IPS-NIHi7 (cell line): ENCODE measurements around the gene CLEC17A.
A peak's percentile ranks its signal among the peaks of the same experiment; 100 is the strongest.
"Not testable (repeated sequence)": the region's sequence is repeated elsewhere in the genome, so short reads cannot be mapped to it uniquely, and the experiment has no call there.

Source experiments
- DNase-seq: peaks from one replicate; pipeline ENCODE4 v3.0.0; 2012; ENCODE audit warnings: mixed read lengths; ENCODE audit errors: extremely low spot score

The CLEC17A gene

DNA sequence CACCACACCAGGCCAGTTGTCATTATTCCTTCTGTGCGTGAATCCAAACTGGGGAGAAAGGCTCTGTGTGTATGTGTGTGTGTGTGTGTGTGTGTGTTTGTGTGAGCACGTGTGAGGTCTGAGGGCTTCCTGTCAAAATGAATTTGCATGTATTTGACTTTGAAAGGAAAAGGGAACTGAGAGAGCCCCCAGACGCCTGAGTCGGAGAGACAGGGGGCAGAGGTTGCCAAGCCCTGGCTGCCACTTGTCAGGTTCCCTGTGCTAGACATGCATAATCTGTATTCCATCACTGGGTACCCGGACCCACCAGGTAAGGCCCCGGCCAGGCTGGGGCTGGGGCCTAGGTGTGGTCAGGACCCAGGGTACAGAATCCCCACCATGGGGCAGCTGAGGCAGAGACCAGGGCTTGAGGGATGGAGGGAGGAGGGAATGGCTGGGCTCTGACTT lies at the start of gene CLEC17A:
CLEC17A (plus strand) TSS at position 191 of the 447 bp plus-strand sequence; CDS start at position 268, 77 bp downstream.
- no peak for DNase-seq

DNA sequence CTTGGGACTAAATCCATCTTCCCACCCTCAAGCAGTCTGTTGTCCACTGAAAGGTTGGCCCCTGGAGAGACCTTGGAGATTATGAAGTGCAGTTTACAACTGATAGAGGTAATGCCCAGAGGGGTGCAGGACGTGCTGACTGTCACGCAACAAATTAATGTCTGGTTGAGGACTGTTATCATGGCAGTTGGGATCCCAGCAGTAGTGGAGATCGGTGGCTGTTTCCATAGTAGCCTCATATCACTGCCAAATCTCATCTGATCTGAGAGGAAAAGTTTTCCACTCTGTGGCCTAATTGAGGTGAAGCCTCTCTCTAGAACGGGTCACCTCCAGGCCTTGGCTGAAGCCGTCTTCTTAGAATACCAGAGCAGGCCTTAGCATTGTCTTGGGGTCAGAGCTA lies 49.4 kb upstream of the CLEC17A start:
- no peak for DNase-seq

DNA sequence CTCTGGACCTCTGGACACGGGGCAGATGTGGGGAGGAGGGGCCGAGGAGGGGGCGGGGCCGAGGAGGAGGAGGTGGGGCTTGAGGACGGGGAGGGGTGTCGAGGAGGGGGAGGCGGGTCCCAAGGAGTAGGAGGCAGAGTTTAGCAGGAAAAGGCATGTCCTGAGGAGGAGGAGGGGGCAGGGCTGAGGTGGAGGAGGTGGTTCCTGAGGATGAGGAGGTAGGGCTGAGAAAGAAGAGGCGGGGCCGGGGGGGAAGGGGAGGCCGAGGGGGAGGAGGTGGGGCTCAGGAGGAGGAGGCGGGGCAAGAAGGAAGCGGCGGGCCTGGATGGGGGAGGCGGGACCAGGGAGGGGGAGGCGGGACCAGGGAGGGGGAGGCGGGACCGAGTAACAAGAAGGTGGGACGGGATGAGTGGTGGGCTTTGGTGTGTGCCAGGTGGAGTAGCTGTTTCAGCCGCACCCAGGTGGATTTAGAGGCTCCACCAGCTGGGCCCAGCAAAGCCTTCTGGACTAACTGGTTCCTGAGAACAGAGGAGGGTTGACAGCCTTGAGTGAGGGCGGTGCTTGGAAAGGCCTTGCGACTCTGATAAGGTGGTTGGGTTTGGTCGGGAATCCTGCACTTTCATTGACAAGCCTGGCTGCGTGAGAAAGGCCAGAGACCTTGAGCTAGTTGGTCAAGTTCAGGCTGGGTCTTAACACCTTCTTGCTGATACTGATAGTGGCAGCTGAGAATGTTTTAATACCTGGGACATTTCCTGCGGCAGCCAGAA lies 45.8 kb upstream of the CLEC17A start:
- DNase-seq: peak; percentile 94

- DNase-seq: no peak
Measured at GRCh38 chr19:14540741-14541525, 42.0 kb upstream of the CLEC17A start.

DNA sequence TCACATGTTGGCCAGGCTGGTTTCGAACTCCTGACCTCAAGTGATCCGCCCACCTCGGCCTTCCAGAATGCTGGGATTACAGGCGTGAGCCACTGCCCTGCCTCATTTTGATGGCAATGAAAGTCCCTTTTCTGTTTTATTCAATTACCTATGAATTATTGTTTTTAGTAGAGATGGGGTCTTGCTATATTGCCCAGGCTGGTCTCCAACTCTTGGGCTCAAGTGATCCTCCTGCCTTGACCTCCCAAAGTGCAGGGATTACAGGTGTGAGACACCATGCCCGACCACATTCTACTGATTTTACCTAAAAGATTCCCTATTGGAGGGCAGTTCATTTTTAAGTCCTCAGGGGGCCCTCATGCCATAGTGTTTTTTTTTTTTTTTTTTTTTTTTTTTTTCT lies 40.9 kb upstream of the CLEC17A start:
- not testable (repeated sequence) for DNase-seq

DNA sequence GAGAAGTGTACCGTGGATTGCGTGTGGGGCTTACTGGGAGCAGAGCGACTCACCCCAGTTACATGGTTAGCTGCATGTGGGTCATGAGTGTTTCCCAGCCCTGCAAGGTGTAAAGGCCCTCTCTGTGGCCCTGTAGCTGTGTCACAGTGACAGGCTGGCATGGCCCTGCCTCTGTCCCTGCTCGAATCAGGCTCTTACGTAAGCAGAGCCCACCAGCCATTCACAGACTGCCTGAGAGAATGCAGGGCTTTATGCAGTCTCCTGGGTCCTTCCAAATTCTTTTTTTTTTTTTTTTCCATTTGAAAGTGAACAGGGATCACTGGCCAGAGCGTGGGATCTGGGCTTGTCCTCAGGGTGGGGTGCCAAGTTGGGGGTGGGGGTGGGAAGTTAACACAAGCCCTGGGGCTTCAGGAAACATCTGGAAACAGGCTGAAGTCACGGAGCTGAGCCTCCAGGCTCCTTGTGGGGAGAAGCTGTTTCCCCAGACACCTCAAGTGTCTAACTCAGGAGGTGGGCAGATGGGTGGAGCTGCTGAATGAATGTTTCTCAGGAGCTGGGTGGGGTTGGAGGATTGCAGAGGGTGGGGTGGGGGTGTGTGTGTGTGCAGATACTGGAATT lies 40.1 kb upstream of the CLEC17A start:
- peak; percentile 10 for DNase-seq

DNA sequence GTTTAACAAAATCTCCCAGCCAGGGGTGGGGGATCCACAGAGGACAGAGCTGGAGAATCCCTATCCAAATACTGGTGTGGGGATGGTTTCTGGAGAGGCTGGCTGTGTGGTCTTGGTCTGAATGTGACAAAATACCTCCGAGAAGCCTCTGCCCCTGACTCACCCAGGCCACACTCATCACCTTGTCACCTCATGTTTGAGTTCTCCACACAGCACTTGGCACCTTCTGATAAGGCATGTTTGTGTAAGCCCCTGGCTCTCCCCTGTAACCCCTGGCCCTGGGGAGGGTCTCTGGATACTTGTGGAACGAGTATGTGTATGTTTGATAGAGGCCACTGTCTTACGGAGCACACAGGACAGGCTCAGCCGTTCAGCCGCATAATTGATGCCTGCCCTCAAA lies 38.8 kb upstream of the CLEC17A start:
- peak; percentile 12 for DNase-seq

GRCh38 chr19:14544977-14545715 lies 37.7 kb upstream of the CLEC17A start:
- DNase-seq: peak; percentile 5

DNA sequence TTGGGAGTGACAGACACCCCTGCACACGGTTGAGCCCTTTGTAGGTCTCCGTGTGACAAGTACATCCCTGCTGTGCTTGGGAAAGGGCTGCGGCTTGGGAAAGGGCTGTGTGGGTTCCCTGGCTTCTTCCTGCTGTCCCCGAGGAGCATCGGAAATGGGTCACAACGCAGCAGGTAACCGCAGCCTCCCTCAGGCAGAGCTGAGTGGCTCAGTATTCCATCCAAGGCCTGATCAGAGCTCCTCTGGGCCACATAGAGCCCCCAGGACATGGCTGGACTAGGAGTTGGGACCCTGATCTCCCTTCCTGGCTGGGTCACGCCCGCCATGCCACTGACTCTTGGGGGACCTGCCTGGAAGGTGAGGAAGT lies 37.2 kb upstream of the CLEC17A start:
- no peak for DNase-seq

DNA sequence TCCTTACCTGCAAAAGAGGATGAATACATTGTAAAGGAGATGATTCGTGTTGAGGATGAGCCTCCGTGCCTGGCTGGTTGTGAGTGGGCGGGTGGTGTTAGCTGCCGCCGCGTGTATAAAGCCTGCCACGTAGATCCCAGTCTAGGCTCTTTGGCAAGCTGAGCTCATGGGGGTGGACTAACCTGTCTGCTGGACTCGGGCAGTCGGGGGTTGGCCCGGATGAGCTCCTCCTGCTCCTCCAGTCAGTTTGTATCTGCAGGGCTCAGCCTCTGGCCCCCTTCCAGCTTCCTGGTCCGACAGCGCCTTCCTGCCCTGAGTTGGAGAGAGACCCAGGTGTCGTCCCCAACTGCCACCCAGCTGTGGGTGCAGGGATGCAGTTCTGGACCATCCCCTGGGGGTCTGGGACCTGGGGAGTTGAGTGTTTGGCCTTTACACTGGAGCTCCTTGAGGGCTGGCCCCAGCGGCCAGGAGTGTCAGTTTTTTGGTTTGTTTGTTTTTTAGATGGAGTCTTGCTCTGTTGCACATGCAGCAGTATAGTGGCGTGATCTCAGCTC lies 32.6 kb upstream of the CLEC17A start:
- DNase-seq: no peak

- peak; percentile 79 for DNase-seq
Measured at GRCh38 chr19:14551134-14552005, 31.5 kb upstream of the CLEC17A start.

DNA sequence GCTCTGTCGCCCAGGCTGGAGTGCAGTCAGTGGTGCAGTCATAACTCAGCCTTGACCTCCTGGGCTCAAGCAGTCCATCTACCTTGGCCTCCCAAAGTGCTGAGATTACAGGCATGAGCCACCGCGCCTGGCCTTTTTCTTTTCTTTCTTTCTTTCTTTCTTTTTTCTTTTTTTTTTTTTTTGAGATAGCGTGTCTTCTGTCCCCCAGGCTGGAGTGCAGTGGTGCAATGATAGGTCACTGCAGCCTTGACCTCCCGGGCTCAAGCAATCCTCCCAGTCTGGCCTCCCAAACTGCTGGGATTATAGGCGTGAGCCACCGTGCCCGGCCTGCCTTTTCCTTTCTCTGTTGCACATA lies 30.9 kb upstream of the CLEC17A start:
- DNase-seq: not testable (repeated sequence)

- DNase-seq: no peak
Measured at GRCh38 chr19:14553042-14553938, 29.6 kb upstream of the CLEC17A start.

DNA sequence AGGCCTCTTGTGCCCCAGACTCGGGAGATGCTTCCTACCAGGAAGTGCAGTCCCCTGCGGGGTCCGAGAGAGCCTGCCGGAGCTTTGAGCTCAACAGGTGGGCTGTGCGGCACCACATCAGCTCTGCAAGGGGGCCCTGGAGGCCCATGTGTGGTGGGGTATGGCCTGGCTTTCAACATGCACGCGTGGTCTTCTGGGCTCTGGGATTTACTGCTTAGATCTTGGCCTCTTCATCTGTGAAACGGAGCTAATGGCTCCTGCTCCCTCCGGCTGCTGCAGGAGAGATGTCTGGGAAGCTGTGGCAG lies 29.0 kb upstream of the CLEC17A start:
- DNase-seq: peak; percentile 4

DNA sequence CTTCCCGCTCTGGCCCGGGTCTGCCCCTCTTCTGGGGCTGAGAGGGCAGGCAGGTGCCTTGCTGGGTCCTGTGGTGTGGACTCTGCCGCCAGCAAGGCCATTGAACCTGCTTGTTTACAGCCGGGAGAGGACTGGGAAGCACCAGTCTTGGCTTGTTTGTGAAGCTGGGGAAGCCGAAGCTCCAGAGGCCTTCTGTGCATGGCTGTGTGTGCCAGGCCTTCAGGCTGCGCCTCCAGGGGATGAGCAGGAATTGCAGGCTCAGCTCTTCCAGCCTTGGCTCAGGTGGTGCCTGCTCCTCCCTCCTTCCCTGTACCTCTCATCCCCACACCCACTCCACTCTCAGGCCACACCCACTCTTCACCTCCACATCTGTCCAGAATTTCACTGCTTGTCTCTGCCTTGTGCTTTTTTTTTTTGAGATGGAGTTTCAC lies 28.5 kb upstream of the CLEC17A start:
- peak; percentile 19 for DNase-seq

GRCh38 chr19:14555918-14556661 lies 26.8 kb upstream of the CLEC17A start:
- DNase-seq: no peak

GRCh38 chr19:14556662-14557188 lies 26.2 kb upstream of the CLEC17A start:
- DNase-seq: peak; percentile 92

- peak; percentile 5 for DNase-seq
Measured at GRCh38 chr19:14558370-14559066, 24.4 kb upstream of the CLEC17A start.
